ENCODE results near the gene ULK1. TPM values are rescaled to one million over a fixed set of nuclear protein-coding genes. Genes with fewer than 3 reads are reported as not detected.

ULK1 gene
- total RNA-seq, 1 donor from 2014 or later, result 30.2 TPM

- Mint-ChIP-seq H3K4me1 (ENCODE audit: low read depth) (no peaks in the 10 kb centered on the region), H3K9me3 (no peaks in the 10 kb centered on the region), H3K27me3 (ENCODE audit: low read depth) (no peaks in the 10 kb centered on the region), H3K36me3 (ENCODE audit: low read depth) (no peaks in the 10 kb centered on the region), H3K27ac (no peak overlapping the region), H3K4me3 (ENCODE audit: low read depth) (no peak overlapping the region)
- intact Hi-C loops (cut with micrococcal nuclease), result no loop called here
- no peak for DNase-seq (ENCODE audit: low spot score)
Measured at GRCh38 chr12:131901431-131902331, 7.3 kb downstream of the ULK1 start.

GRCh38 chr12:131902332-131903241 is 8.2 kb downstream of the ULK1 start:
- no peak overlapping the region for H3K27ac Mint-ChIP-seq
- H3K27me3 Mint-ChIP-seq (ENCODE audit: low read depth), result no peaks in the 10 kb centered on the region

GRCh38 chr12:131903270-131904255 is 9.1 kb downstream of the ULK1 start:
- H3K4me1 Mint-ChIP-seq (ENCODE audit: low read depth), result no peaks in the 10 kb centered on the region
- H3K36me3 Mint-ChIP-seq (ENCODE audit: low read depth), result no peaks in the 10 kb centered on the region
- H3K4me3 Mint-ChIP-seq (ENCODE audit: low read depth), result no peak overlapping the region
- intact Hi-C loops (cut with micrococcal nuclease), result no loop called here
- no peak for DNase-seq (ENCODE audit: low spot score)
- no peaks in the 10 kb centered on the region for H3K9me3 Mint-ChIP-seq
- H3K27ac Mint-ChIP-seq, result no peak overlapping the region
- H3K27me3 Mint-ChIP-seq (ENCODE audit: low read depth), result no peaks in the 10 kb centered on the region

More at GRCh38 chr12:131902332-131903241, 8.2 kb downstream of the ULK1 start:
- H3K4me3 Mint-ChIP-seq (ENCODE audit: low read depth), result no peak overlapping the region
- H3K36me3 Mint-ChIP-seq (ENCODE audit: low read depth), result no peaks in the 10 kb centered on the region
- DNase-seq (ENCODE audit: low spot score), result no peak
- H3K9me3 Mint-ChIP-seq, result no peaks in the 10 kb centered on the region
- H3K4me1 Mint-ChIP-seq (ENCODE audit: low read depth), result no peaks in the 10 kb centered on the region
- intact Hi-C loops (cut with micrococcal nuclease), result no loop called here

- no peak for DNase-seq (ENCODE audit: low spot score)
- Mint-ChIP-seq H3K9me3 (no peaks in the 10 kb centered on the region), H3K4me3 (ENCODE audit: low read depth) (no peak overlapping the region), H3K27ac (no peak overlapping the region), H3K27me3 (ENCODE audit: low read depth) (no peaks in the 10 kb centered on the region), H3K4me1 (ENCODE audit: low read depth) (no peaks in the 10 kb centered on the region), H3K36me3 (ENCODE audit: low read depth) (peaks cover 3% of the 10 kb centered on the region)
- intact Hi-C loops (cut with micrococcal nuclease), result no loop called here
Measured at GRCh38 chr12:131904346-131904745, 9.9 kb downstream of the ULK1 start.

GRCh38 chr12:131905081-131905629 is 10.7 kb downstream of the ULK1 start:
- no peak overlapping the region for H3K27ac Mint-ChIP-seq
- DNase-seq (ENCODE audit: low spot score), result no peak
- no peaks in the 10 kb centered on the region for H3K4me1 Mint-ChIP-seq (ENCODE audit: low read depth)
- no peaks in the 10 kb centered on the region for H3K27me3 Mint-ChIP-seq (ENCODE audit: low read depth)
- peaks cover 3% of the 10 kb centered on the region for H3K36me3 Mint-ChIP-seq (ENCODE audit: low read depth)
- no peak overlapping the region for H3K4me3 Mint-ChIP-seq (ENCODE audit: low read depth)
- no peaks in the 10 kb centered on the region for H3K9me3 Mint-ChIP-seq
- intact Hi-C loops (cut with micrococcal nuclease), result no loop called here

GRCh38 chr12:131905630-131906091 is 11.2 kb downstream of the ULK1 start:
- no peaks in the 10 kb centered on the region for H3K4me1 Mint-ChIP-seq (ENCODE audit: low read depth)

GRCh38 chr12:131907379-131908091 is 13.1 kb downstream of the ULK1 start:
- intact Hi-C loops (cut with micrococcal nuclease), result no loop called here
- Mint-ChIP-seq H3K27ac (no peak overlapping the region), H3K36me3 (ENCODE audit: low read depth) (peaks cover 3% of the 10 kb centered on the region), H3K4me1 (ENCODE audit: low read depth) (no peaks in the 10 kb centered on the region), H3K27me3 (ENCODE audit: low read depth) (no peaks in the 10 kb centered on the region), H3K9me3 (no peaks in the 10 kb centered on the region), H3K4me3 (ENCODE audit: low read depth) (no peak overlapping the region)
- DNase-seq (ENCODE audit: low spot score), result no peak

More at GRCh38 chr12:131905630-131906091, 11.2 kb downstream of the ULK1 start:
- Mint-ChIP-seq H3K27me3 (ENCODE audit: low read depth) (no peaks in the 10 kb centered on the region), H3K9me3 (no peaks in the 10 kb centered on the region), H3K27ac (no peak overlapping the region), H3K4me3 (ENCODE audit: low read depth) (no peak overlapping the region), H3K36me3 (ENCODE audit: low read depth) (peaks cover 3% of the 10 kb centered on the region)
- intact Hi-C loops (cut with micrococcal nuclease), result no loop called here
- DNase-seq (ENCODE audit: low spot score), result no peak

GRCh38 chr12:131908092-131909080 is 14.0 kb downstream of the ULK1 start:
- H3K9me3 Mint-ChIP-seq, result no peaks in the 10 kb centered on the region
- peaks cover 3% of the 10 kb centered on the region for H3K36me3 Mint-ChIP-seq (ENCODE audit: low read depth)
- H3K4me1 Mint-ChIP-seq (ENCODE audit: low read depth), result no peaks in the 10 kb centered on the region
- DNase-seq (ENCODE audit: low spot score), result no peak
- intact Hi-C loops (cut with micrococcal nuclease), result no loop called here
- H3K27ac Mint-ChIP-seq, result no peak overlapping the region
- no peak overlapping the region for H3K4me3 Mint-ChIP-seq (ENCODE audit: low read depth)
- no peaks in the 10 kb centered on the region for H3K27me3 Mint-ChIP-seq (ENCODE audit: low read depth)

GRCh38 chr12:131909081-131909751 is 14.8 kb downstream of the ULK1 start:
- Mint-ChIP-seq H3K4me3 (ENCODE audit: low read depth) (no peak overlapping the region), H3K4me1 (ENCODE audit: low read depth) (no peaks in the 10 kb centered on the region), H3K27me3 (ENCODE audit: low read depth) (no peaks in the 10 kb centered on the region), H3K27ac (no peak overlapping the region), H3K36me3 (ENCODE audit: low read depth) (peaks cover 3% of the 10 kb centered on the region), H3K9me3 (no peaks in the 10 kb centered on the region)
- intact Hi-C loops (cut with micrococcal nuclease), result no loop called here
- no peak for DNase-seq (ENCODE audit: low spot score)

- no peak overlapping the region for H3K27ac Mint-ChIP-seq
- no peaks in the 10 kb centered on the region for H3K27me3 Mint-ChIP-seq (ENCODE audit: low read depth)
- DNase-seq (ENCODE audit: low spot score), result no peak
- no peaks in the 10 kb centered on the region for H3K9me3 Mint-ChIP-seq
- H3K4me1 Mint-ChIP-seq (ENCODE audit: low read depth), result no peaks in the 10 kb centered on the region
- intact Hi-C loops (cut with micrococcal nuclease), result no loop called here
- H3K36me3 Mint-ChIP-seq (ENCODE audit: low read depth), result peaks cover 3% of the 10 kb centered on the region
- H3K4me3 Mint-ChIP-seq (ENCODE audit: low read depth), result no peak overlapping the region
Measured at GRCh38 chr12:131909752-131910219, 15.4 kb downstream of the ULK1 start.
